ENCODE measurements around the gene PTP4A2.

The PTP4A2 gene

GRCh38 chr1:31867546-31867945, 70.6 kb downstream of the PTP4A2 start:
- TF ChIP-seq CTCF (IDR thresholded peaks at IDR 0.05; ENCODE audit: low read depth, low read length, missing control alignments) = no peak
- H3K4me3 ChIP-seq (ENCODE audit: low read depth, low read length) = no peak overlapping the region
- no peak for DNase-seq (ENCODE audit: low read depth)

GRCh38 chr1:31866450-31867032, 71.6 kb downstream of the PTP4A2 start:
- TF ChIP-seq CTCF (IDR thresholded peaks at IDR 0.05; ENCODE audit: low read depth, low read length, missing control alignments) = no peak
- no peak for DNase-seq (ENCODE audit: low read depth)
- H3K4me3 ChIP-seq (ENCODE audit: low read depth, low read length) = no peak overlapping the region

- H3K4me3 ChIP-seq (ENCODE audit: low read depth, low read length) = no peak overlapping the region
- no peak for TF ChIP-seq CTCF (IDR thresholded peaks at IDR 0.05; ENCODE audit: low read depth, low read length, missing control alignments)
- no peak for DNase-seq (ENCODE audit: low read depth)
These were observed 72.3 kb downstream of the PTP4A2 start for GRCh38 chr1:31865728-31866449.

GRCh38 chr1:31862071-31862470, 76.1 kb downstream of the PTP4A2 start:
- TF ChIP-seq CTCF (IDR thresholded peaks at IDR 0.05; ENCODE audit: low read depth, low read length, missing control alignments) = no peak
- DNase-seq (ENCODE audit: low read depth) = no peak
- no peak overlapping the region for H3K4me3 ChIP-seq (ENCODE audit: low read depth, low read length)

- no peak overlapping the region for H3K4me3 ChIP-seq (ENCODE audit: low read depth, low read length)
- no peak for DNase-seq (ENCODE audit: low read depth)
These were observed 76.8 kb downstream of the PTP4A2 start for GRCh38 chr1:31861346-31861745.

GRCh38 chr1:31860581-31860980, 77.6 kb downstream of the PTP4A2 start:
- DNase-seq (ENCODE audit: low read depth) = no peak
- no peak overlapping the region for H3K4me3 ChIP-seq (ENCODE audit: low read depth, low read length)
- no peak for TF ChIP-seq CTCF (IDR thresholded peaks at IDR 0.05; ENCODE audit: low read depth, low read length, missing control alignments)

More at GRCh38 chr1:31861346-31861745, 76.8 kb downstream of the PTP4A2 start:
- TF ChIP-seq CTCF (IDR thresholded peaks at IDR 0.05; ENCODE audit: low read depth, low read length, missing control alignments) = peak; percentile 64

GRCh38 chr1:31859719-31860118, 78.4 kb downstream of the PTP4A2 start:
- no peak for TF ChIP-seq CTCF (IDR thresholded peaks at IDR 0.05; ENCODE audit: low read depth, low read length, missing control alignments)
- DNase-seq (ENCODE audit: low read depth) = no peak

More at GRCh38 chr1:31859719-31860118, 78.4 kb downstream of the PTP4A2 start:
- H3K4me3 ChIP-seq (ENCODE audit: low read depth, low read length) = no peak overlapping the region

All from GM12864 (cell line).